GM12874 (cell line): Measurements from ENCODE around the gene C6orf62.

Source experiments
- TF ChIP-seq, protein P1 (sequence below): IDR thresholded peaks from 2 replicates; pipeline ENCODE4 v1.5.1; 2011; ENCODE audit warnings: low read depth, mild to moderate bottlenecking, control low read depth, low read length, moderate library complexity; ENCODE audit not compliant: insufficient read depth

Gene C6orf62

DNA sequence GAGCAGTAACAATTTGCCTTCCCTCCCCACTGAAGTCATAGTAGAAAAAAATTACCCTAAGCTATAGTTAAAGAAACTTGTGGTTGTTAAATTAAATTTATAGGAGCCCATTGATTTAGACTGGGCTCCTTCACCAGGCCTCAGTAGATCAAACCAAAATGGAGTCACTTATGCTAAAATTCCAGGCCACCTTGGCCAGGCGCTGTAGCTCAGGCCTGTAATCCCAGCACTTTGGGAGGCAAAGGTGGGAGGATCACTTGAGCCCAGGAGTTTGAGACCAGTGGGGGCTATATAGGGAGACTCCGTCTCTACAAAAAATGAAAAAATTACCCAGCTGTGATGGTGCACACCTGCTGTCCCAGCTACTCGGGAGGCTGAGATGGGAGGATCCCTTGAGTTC, 40.8 kb upstream of the C6orf62 start:
- TF ChIP-seq, protein P1, sequence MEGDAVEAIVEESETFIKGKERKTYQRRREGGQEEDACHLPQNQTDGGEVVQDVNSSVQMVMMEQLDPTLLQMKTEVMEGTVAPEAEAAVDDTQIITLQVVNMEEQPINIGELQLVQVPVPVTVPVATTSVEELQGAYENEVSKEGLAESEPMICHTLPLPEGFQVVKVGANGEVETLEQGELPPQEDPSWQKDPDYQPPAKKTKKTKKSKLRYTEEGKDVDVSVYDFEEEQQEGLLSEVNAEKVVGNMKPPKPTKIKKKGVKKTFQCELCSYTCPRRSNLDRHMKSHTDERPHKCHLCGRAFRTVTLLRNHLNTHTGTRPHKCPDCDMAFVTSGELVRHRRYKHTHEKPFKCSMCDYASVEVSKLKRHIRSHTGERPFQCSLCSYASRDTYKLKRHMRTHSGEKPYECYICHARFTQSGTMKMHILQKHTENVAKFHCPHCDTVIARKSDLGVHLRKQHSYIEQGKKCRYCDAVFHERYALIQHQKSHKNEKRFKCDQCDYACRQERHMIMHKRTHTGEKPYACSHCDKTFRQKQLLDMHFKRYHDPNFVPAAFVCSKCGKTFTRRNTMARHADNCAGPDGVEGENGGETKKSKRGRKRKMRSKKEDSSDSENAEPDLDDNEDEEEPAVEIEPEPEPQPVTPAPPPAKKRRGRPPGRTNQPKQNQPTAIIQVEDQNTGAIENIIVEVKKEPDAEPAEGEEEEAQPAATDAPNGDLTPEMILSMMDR, result no peak

DNA sequence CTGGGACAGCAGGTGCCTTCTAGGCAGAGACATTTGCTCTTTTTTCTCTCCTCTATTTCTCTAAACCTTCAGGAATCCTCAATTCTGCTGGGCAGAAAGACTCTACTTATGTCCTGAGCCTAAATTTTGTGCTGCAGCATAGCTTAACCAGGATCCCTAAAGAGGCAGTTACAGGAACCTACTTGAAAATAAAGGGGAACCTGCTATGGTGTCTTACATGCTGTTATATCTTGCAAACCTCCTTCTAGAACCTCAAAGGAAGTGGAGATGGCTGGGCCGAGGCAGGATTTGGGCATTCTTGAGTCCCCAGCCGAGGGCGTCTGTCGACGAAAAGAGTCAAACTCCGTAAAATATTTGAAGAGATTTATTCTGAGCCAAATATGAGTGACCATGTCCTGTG, 38.7 kb upstream of the C6orf62 start:
- TF ChIP-seq, protein P1, result no peak

DNA sequence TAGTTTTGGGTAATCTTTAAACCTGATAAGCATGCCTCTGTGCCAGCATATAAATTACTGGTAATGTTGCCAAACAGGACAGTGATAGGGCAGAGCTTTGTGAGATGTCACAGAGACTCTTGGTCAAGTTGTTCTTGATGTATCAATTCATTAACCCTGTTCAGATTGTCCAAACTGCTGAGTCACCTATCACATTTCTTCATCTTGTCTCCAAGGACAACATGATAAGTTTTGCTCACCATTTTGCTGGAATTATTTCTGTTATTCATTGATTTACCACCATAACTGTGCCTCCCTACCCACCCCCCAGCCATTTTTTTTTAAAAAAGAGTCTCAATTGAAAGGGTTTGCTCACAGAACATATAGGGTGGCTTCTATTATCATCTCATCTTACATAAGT, 36.3 kb upstream of the C6orf62 start:
- TF ChIP-seq, protein P1, result no peak

DNA sequence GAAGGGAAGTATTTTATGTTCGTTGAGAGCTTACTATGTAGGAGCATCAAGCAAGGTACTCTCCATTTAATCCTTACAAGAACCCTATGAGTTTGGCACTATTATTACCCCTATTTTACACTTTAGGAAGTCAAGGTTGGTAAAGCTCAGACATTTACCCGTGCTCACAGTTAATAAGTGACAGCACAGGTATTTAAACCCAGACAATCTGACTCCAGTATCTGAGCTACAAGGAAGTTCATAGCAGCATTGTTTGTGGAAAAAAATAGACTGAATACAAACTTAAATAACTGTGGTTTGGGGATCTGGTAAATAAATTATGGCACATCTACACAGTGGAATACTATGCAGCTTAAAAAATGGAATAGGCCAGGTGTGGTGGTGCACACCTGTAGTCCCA, 34.6 kb upstream of the C6orf62 start:
- TF ChIP-seq, protein P1, result no peak

DNA sequence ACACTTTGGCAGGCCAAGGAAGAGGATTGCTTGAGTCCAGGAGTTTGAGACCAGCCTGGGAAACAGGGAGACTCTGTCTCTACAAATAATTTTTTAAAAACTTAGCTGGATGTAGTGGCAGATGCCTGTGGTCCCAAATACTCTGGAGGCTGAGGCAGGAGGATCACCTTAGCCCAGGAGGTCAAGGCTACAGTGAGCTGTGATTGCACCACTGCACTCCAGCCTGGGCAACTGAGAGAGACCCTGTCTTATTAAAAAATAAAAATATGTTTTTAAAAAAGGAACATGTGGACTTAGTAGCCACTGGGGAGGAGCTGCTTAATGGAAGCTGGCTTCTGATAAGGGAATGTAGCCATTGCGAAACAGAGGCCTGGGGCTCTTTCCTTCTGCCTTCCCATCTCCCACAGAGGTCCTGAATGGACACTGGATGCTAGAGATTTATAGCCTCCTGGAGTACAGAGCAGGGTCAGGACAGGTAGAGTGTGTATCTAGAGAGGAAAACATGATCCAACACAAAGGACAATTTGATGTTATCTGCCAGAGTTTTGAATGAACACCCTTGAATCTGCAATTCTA, 34.1 kb upstream of the C6orf62 start:
- TF ChIP-seq, protein P1, result no peak

DNA sequence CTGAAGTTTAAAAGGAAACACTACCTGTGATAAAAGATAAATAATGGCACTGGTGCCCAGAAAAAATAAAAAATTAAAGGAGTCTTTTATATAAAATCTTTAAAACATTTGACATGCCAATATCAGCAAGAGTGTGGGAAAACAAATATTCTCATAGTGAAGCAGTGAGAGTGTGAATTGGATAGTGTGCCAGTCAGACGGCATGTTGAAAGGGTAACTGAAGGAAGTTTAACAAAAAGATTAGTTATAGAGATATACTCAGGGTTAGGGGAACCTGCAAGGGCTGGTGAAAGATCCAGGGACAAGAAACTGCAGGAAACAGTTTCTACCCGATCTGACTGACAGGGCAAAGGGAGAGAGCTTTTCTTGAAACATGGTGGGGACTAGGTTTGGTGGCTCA, 33.5 kb upstream of the C6orf62 start:
- TF ChIP-seq, protein P1, result no peak

DNA sequence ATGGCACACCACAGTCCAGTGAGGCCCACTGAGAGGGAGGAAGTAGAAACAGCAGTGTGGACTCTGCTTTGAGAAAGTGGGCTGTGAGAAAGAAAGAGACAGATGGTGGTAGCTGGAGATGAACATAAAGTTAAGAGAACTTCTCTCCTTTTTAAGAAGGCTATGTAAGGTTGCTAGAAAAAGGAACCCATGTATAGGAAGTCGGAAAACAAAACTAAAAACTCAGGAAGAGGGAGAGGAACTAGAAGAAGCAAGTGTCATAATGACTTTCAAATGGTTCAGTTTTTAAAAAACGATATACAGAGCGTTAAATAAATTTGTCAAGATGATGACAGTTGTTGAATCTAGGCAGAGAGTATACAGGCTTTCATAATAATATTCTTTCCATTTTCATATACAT, 30.3 kb upstream of the C6orf62 start:
- TF ChIP-seq, protein P1, result no peak
